Suppressor macrophage (primary cell): Measurements from ENCODE around the gene HNRNPC.
"Not testable (repeated sequence)": the region's sequence is repeated elsewhere in the genome, so short reads cannot be mapped to it uniquely, and the experiment has no call there.

Experiments used
- DNase-seq, 4 experiments: peaks; one replicate each; pipeline ENCODE4 v3.0.0-alpha.2; 2020 to 2022

Gene HNRNPC

GRCh38 chr14:21191809-21192446, 77.3 kb downstream of the HNRNPC start:
- DNase-seq, result peak; percentile 53 to 83 (median 70)

GRCh38 chr14:21191261-21191808, 77.9 kb downstream of the HNRNPC start:
- no peak for DNase-seq

GRCh38 chr14:21185491-21185890, 83.8 kb downstream of the HNRNPC start:
- DNase-seq, result peak in 1 of 4 experiments; percentile 11

- no peak for DNase-seq
Measured at GRCh38 chr14:21184254-21184653, 85.0 kb downstream of the HNRNPC start.

- DNase-seq, result no peak
Measured at GRCh38 chr14:21182166-21182565, 87.1 kb downstream of the HNRNPC start.

GRCh38 chr14:21171128-21171527, 98.1 kb downstream of the HNRNPC start:
- no peak for DNase-seq

GRCh38 chr14:21169573-21169972, 99.7 kb downstream of the HNRNPC start:
- no peak for DNase-seq

GRCh38 chr14:21168055-21168454, 101.2 kb downstream of the HNRNPC start:
- no peak for DNase-seq

- not testable (repeated sequence) for DNase-seq
Measured at GRCh38 chr14:21165670-21166069, 103.6 kb downstream of the HNRNPC start.

- not testable (repeated sequence) for DNase-seq
Measured at GRCh38 chr14:21165002-21165605, 104.1 kb downstream of the HNRNPC start.

- no peak for DNase-seq
Measured at GRCh38 chr14:21163871-21164291, 105.4 kb downstream of the HNRNPC start.

- DNase-seq, result no peak
Measured at GRCh38 chr14:21162081-21162480, 107.2 kb downstream of the HNRNPC start.

- no peak for DNase-seq
Measured at GRCh38 chr14:21160061-21160610, 109.1 kb downstream of the HNRNPC start.
